Amniotic stem cell (primary cell): ENCODE data around the gene MGAT5.

ENCODE experiments used
- DNase-seq: peaks from one replicate; lab custom pipeline; 2025; lab: John Stamatoyannopoulos, UW

The MGAT5 gene

GRCh38 chr2:134368009-134368817 lies 114.3 kb downstream of the MGAT5 start:
- DNase-seq, result no peak

GRCh38 chr2:134369220-134369902 lies 115.5 kb downstream of the MGAT5 start:
- DNase-seq, result no peak

DNA sequence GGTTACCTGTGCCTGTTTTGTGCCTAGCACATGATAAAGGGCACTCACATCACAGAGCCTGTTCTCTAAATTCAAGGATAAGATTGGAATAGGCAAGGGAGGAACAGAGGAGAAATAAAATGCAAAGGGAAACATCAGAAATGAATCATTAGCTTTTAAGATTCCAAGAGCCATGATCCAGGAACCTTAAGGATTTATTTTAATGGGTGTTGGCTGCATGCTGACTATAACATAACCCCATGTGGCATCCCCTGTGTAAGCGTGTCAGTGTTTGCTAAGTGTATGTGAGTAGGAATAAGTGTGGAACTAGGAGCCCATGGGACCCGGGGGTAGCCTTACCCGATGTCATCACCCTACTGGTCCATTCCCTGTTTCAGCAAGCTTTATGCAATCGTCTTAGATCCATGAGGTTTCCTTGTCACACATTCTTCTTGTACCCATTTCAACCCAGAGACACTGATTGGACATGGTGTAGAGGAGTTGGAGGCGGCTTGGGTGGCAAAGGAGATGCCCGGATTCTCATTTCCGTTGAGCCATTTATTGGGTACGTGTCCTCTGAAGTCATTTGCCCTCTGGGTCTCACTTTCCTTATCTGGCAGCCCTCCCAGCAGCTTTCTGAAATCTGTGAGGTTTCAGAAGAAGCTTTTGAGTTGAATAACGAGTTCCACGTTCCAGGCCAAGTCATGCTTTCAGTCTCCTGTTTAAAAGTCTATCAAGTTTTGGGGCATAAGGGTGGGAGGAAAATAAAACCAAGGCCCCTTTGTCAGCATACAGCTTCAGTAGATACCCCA lies 117.0 kb downstream of the MGAT5 start:
- no peak for DNase-seq

DNA sequence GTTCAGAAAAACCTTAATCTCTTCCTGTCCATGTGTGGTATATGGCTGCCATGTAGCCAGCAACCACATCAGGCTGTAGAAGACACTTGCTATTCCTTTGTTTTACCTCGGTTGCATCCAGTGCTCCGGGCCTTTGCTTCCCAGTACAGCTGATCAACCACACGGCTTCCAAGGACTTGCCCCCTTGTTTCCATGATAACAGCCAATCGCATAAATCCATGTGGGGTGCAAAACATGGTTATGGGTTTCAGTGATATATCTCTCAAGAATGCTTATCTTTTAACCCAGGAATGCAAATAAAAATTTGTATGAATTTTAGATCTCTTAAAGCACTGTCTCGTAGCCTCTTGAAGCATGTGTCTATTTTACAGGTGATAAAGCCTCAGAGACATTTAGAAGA lies 118.3 kb downstream of the MGAT5 start:
- DNase-seq, result no peak

DNA sequence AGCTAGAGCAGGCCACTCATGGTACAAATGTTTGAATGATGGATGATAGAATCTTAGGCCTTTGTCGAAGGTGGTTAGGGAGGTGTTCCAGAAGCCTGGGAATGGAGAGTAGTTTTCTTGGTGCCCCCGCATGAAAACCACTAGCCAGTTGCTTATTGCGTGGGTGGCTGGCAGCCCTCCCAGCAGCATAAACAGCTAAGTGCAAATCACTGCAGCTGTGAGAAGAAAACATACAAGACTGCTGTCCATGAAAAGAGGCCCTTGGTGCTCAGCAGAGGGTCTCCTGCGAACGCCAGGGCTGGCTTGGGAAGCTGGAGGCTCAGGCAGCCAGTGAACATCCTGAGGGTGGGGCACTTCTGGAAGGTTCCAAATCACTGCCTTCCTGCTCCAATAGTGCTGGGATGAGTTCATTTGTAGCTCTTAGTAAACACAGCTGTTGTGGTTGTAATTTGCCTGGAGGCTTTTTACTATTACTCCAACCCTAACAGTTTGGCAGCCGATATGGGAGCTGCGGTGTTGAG lies 118.8 kb downstream of the MGAT5 start:
- DNase-seq, result peak; percentile 30

- no peak for DNase-seq
Measured at GRCh38 chr2:134375935-134376334, 122.1 kb downstream of the MGAT5 start.

GRCh38 chr2:134377730-134378129 lies 123.9 kb downstream of the MGAT5 start:
- no peak for DNase-seq

GRCh38 chr2:134379293-134379692 lies 125.4 kb downstream of the MGAT5 start:
- DNase-seq, result no peak

DNA sequence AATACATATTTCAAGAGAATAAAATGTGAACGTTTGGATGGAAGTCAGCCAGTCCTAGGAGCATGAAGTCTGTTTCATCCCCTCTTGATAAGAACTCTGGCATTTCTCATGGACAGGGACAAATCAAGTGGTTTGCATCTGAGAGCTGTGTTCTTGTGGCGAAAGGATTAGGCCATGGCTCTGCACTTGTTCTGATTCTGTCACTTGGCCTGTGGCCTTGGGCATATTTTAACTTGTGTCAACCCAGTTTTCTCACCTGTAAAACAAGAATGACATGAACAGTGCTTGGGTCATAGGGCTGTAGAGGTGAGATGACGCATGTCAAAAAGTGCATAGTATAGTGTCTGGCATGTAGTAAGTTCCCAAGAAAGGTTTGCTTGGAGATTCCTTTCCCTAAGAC lies 125.8 kb downstream of the MGAT5 start:
- DNase-seq, result no peak

DNA sequence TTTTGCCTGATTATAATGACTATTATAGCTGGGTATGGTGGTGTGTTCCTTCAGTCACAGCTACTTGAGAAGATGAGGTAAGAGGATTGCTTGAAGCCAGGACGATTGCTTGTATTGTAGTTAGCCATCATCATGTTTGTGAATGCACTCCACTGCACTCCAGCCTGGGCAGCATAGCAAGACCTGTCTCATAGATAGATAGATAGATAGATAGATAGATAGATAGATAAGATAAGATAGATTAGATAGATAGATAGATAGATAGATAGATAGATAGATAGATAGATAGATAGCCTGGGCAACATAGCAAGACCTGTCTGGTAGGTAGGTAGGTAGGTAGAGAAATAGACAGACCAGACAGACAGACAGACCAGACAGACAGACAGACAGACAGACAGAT lies 127.3 kb downstream of the MGAT5 start:
- DNase-seq, result no peak

DNA sequence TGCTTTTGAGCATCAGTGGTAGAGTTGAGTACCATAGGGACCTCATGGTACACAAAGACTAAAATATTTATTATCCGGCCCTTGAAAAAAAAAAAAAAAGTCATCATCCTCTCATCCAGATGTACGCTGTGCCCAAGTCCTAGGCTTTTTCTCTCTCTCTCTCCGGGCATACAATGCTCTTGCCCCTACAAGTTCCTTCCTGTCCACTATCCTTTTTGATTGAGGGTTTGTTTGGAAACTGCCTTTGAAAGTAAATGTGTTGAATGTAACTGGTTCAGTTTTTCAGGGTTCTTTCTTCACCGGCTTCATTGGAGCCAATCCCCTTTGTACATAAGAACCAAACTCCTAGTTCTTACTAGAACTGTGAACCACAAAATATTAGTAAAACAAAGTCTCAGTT lies 130.3 kb downstream of the MGAT5 start:
- no peak for DNase-seq

DNA sequence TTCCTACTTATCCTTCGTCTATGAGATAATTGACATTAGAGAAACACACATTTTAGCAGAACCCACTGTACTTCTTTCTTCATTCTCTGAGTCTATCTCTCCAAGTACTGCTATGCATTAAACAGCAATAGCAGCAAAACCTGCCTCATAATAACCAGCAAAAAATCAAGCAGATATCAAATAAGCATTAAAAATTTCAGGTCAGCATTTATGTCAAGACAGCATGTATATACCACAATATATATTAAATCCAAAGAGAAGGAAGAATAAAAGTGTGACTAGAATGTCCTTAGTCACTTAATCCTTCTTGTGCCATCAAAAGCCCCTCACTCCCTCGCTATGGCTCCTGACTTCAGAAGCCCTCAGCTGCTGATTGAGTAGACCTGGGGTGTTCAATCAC lies 131.3 kb downstream of the MGAT5 start:
- no peak for DNase-seq

- no peak for DNase-seq
Measured at GRCh38 chr2:134386310-134386709, 132.4 kb downstream of the MGAT5 start.

- no peak for DNase-seq
Measured at GRCh38 chr2:134389381-134389780, 135.5 kb downstream of the MGAT5 start.

DNA sequence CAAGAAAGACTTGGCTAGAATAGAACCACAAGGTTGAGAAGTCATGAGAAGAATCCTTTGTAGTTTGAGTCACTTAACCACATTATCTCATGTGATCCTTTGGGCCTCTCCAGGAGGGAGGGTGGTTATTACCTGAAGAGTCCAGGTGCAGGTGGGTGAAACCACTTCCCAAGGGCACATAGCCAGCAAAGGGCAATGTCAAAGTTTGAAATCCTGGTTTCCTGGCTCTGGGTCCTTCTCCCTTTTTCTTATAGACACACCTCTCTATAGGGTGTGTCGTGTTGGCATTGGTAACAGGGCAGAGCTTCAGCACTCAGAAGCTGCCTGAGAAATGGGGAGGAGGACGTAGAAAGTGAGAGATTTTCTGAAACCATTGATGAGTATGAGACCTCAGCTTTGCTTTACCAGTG lies 137.9 kb downstream of the MGAT5 start:
- no peak for DNase-seq

DNA sequence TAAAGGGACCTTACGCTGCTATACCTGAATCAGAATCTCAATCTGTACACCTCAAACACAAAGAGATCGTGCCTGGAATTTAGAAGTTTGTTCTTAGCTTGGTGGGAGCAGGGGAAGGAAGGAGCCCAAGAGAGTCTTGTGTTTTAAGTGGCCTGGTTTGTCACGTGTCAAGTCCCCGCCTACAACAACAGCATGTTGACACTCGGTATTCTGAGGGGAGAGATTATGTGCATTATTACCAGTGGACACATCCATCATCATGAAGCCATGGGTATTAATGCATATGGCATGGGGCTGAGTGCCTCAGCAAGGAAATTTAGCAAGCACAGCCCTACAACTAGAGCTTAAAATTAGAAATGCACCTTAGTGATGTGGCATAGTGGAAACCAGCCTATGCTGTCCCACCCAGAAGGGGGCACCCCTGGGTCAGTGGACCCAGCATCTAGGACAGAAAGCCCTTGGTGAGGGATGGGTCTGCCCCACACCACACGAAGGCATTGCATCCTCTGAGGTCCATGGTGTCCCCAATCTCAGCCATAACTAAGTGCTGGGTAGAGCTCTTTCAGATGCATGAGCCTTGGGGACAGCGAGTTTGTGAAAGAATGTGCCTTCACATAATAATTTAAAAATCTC lies 138.7 kb downstream of the MGAT5 start:
- DNase-seq, result no peak

GRCh38 chr2:134393075-134393461 lies 139.2 kb downstream of the MGAT5 start:
- no peak for DNase-seq

DNA sequence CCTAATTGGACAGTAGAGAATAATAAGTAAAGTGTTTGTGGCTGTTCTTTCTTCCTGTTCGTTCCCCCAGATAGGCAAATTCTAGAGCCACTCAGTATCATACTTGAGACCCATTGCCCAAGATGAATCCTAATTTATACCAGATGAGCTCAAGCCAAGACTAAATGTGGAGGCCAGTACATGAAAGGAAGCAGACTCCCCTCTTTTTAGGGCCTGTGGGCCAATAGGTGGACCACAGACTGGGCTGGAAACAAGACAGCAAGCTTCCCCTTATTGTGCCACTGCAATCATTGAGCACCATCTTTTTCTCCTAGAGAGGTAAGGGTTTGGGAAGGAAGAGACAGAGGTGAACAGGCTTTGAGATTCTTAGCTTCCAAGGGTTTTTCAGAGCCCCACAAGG lies 141.9 kb downstream of the MGAT5 start:
- no peak for DNase-seq

DNA sequence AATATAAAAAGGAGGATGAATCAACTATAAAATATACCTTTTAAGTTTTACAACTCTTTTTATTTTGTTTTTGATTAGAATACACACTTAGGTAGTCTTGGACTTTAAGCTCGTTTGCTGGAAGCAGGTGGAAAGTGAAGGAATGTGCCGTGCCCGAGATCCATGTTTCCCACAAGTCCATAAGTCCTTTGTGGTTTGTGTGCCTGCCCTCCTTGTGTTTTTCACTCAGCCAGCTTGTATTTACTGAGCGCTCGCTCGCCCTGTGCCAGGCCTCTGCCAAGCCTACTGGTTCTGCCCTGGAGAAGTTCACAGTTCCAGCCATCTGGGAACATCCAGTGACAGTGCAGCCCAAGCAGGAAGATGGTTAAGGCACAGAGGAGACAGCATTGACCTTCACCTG lies 142.6 kb downstream of the MGAT5 start:
- no peak for DNase-seq

GRCh38 chr2:134397146-134397896 lies 143.4 kb downstream of the MGAT5 start:
- DNase-seq, result no peak

- no peak for DNase-seq
Measured at GRCh38 chr2:134398300-134398699, 144.4 kb downstream of the MGAT5 start.
